ENCODE results near the gene CAND2. TPM values are rescaled to one million over a fixed set of nuclear protein-coding genes. Genes with fewer than 3 reads are reported as not detected.
A peak's percentile ranks its signal among the peaks of the same experiment; 100 is the strongest.

CAND2 gene
- total RNA-seq, 1 experiment from 2014 or later: 0.37 TPM

GRCh38 chr3:12752809-12753208 is 43.7 kb upstream of the CAND2 start:
- Histone ChIP-seq H3K36me3 (ENCODE audit: low read depth) (peaks cover 8% of the 10 kb centered on the region), H3K4me2 (peak overlapping the region; percentile 58), H3K9me3 (ENCODE audit: insufficient read depth, low read depth) (no peaks in the 10 kb centered on the region; the same call in 1 of the 2 replicates), H3F3A (ENCODE audit: insufficient read depth, low read depth) (peaks cover 46% of the 10 kb centered on the region; the same call in 1 of the 2 replicates), H3K4me1 (replicated peaks; ENCODE audit: insufficient read depth) (peaks cover 64% of the 10 kb centered on the region), H3K27me3 (ENCODE audit: insufficient read depth, low read depth) (no peaks in the 10 kb centered on the region), H4K20me1 (ENCODE audit: insufficient read depth) (no peaks in the 10 kb centered on the region), H3K79me2 (ENCODE audit: low read depth) (peaks cover 22% of the 10 kb centered on the region; the same call in 1 of the 2 replicates), H3K4me3 (no peak overlapping the region), H3K9me2 (ENCODE audit: insufficient read depth) (no peaks in the 10 kb centered on the region; the same call in 1 of the 2 replicates), H3K27ac (peak overlapping the region; percentile 93), H2AFZ (no peak overlapping the region)
- CTCF ChIA-PET: interaction anchor here (1.2 kb wide), 1 partner anchor 88 kb away, joined by 3 read pairs; no protein-coding TSS in a partner anchor
- peak in 1 of 2 experiments; percentile 44 for DNase-seq
- POLR2A ChIA-PET (ENCODE audit: unreplicated experiment): interaction anchor here (0.5 kb wide), 1 partner anchor 59 kb away, joined by 6 read pairs; no protein-coding TSS in a partner anchor
- TF ChIP-seq EZH2 (IDR thresholded peaks at IDR 0.05; ENCODE audit: low read depth) (no peak), CTCF (conservative IDR thresholded peaks at IDR 0.05) (no peak)
- BruUV-seq (replicated peaks): no TSS peak
- intact Hi-C loops (cut with micrococcal nuclease; ENCODE audit: unreplicated experiment): loop anchor here (1.0 to 10.0 kb wide), 5 partner anchors 10 to 558 kb away; partner anchors contain the start of gene RAF1

GRCh38 chr3:12753275-12754028 is 43.0 kb upstream of the CAND2 start:
- peaks cover 71% of the 10 kb centered on the region for H3K4me1 ChIP-seq (replicated peaks; ENCODE audit: insufficient read depth)
- TF ChIP-seq EZH2 (IDR thresholded peaks at IDR 0.05; ENCODE audit: low read depth): no peak
- no peak for TF ChIP-seq CTCF (conservative IDR thresholded peaks at IDR 0.05)
- H3K36me3 ChIP-seq (ENCODE audit: low read depth): peaks cover 5% of the 10 kb centered on the region; the same call in 1 of the 2 replicates
- peak; percentile 85 to 87 for DNase-seq
- BruUV-seq (replicated peaks): no TSS peak
- intact Hi-C loops (cut with micrococcal nuclease; ENCODE audit: unreplicated experiment): loop anchor here (1.0 to 10.0 kb wide), 5 partner anchors 10 to 559 kb away; partner anchors contain the start of gene RAF1
- H2AFZ ChIP-seq: no peak overlapping the region
- no peaks in the 10 kb centered on the region; the same call in 1 of the 2 replicates for H3K9me2 ChIP-seq (ENCODE audit: insufficient read depth)
- H3K4me3 ChIP-seq: peak overlapping the region; percentile 5; the same call in 1 of the 2 replicates
- H4K20me1 ChIP-seq (ENCODE audit: insufficient read depth): no peaks in the 10 kb centered on the region
- H3K4me2 ChIP-seq: peak overlapping the region; percentile 58
- no peaks in the 10 kb centered on the region for H3K27me3 ChIP-seq (ENCODE audit: insufficient read depth, low read depth)
- ChIA-PET POLR2A (ENCODE audit: unreplicated experiment) (interaction anchor here (0.7 kb wide), 1 partner anchor 13 kb away, joined by 5 read pairs; no protein-coding TSS in a partner anchor), CTCF (interaction anchor here (1.1 to 1.5 kb wide), 2 partner anchors 10 to 88 kb away, joined by 4 read pairs; partner anchors contain the start of gene RPL32)
- H3K27ac ChIP-seq: peak overlapping the region; percentile 93
- H3K79me2 ChIP-seq (ENCODE audit: low read depth): peaks cover 22% of the 10 kb centered on the region; the same call in 1 of the 2 replicates
- peaks cover 53% of the 10 kb centered on the region; the same call in 1 of the 2 replicates for H3F3A ChIP-seq (ENCODE audit: insufficient read depth, low read depth)
- no peaks in the 10 kb centered on the region; the same call in 1 of the 2 replicates for H3K9me3 ChIP-seq (ENCODE audit: insufficient read depth, low read depth)

- peak overlapping the region; percentile 93 for H3K27ac ChIP-seq
- ChIA-PET CTCF (interaction anchor here (0.6 to 1.5 kb wide), 3 partner anchors 9 to 87 kb away, joined by 4 read pairs; partner anchors contain the start of gene RPL32), POLR2A (ENCODE audit: unreplicated experiment) (interaction anchor here (0.7 kb wide), 1 partner anchor 12 kb away, joined by 5 read pairs; no protein-coding TSS in a partner anchor)
- no peaks in the 10 kb centered on the region; the same call in 1 of the 2 replicates for H3K9me2 ChIP-seq (ENCODE audit: insufficient read depth)
- TF ChIP-seq EZH2 (IDR thresholded peaks at IDR 0.05; ENCODE audit: low read depth): no peak
- TF ChIP-seq CTCF (conservative IDR thresholded peaks at IDR 0.05): no peak
- no peak overlapping the region for H3K4me3 ChIP-seq
- H3F3A ChIP-seq (ENCODE audit: insufficient read depth, low read depth): peaks cover 58% of the 10 kb centered on the region; the same call in 1 of the 2 replicates
- H3K4me1 ChIP-seq (replicated peaks; ENCODE audit: insufficient read depth): peaks cover 79% of the 10 kb centered on the region
- no peak for DNase-seq
- no peaks in the 10 kb centered on the region for H4K20me1 ChIP-seq (ENCODE audit: insufficient read depth)
- H2AFZ ChIP-seq: no peak overlapping the region
- no peaks in the 10 kb centered on the region; the same call in 1 of the 2 replicates for H3K9me3 ChIP-seq (ENCODE audit: insufficient read depth, low read depth)
- intact Hi-C loops (cut with micrococcal nuclease; ENCODE audit: unreplicated experiment): loop anchor here (5.0 to 10.0 kb wide), 4 partner anchors 58 to 560 kb away; partner anchors contain the start of gene RAF1
- peak overlapping the region; percentile 58 for H3K4me2 ChIP-seq
- H3K79me2 ChIP-seq (ENCODE audit: low read depth): peaks cover 22% of the 10 kb centered on the region; the same call in 1 of the 2 replicates
- BruUV-seq (replicated peaks): no TSS peak
- H3K36me3 ChIP-seq (ENCODE audit: low read depth): peaks cover 3% of the 10 kb centered on the region; the same call in 1 of the 2 replicates
- no peaks in the 10 kb centered on the region for H3K27me3 ChIP-seq (ENCODE audit: insufficient read depth, low read depth)
Observed at GRCh38 chr3:12754313-12754712, 42.2 kb upstream of the CAND2 start.

Data from PC-9 (cell line).